HG02759 (cell line): ENCODE data around the gene VAMP7.
"Not testable (repeated sequence)": the region's sequence is repeated elsewhere in the genome, so short reads cannot be mapped to it uniquely, and the experiment has no call there.

Source experiments
- ATAC-seq: cut with Tn5 transposase; IDR thresholded peaks from one replicate; pipeline ENCODE4 v1.9.1; 2021; ENCODE audit warnings: mild to moderate bottlenecking, moderate library complexity; ENCODE audit not compliant: unreplicated experiment

The VAMP7 gene

GRCh38 chrX:155900765-155901164 lies 19.6 kb downstream of the VAMP7 start:
- ATAC-seq: no peak

- not testable (repeated sequence) for ATAC-seq
Measured at GRCh38 chrX:155907661-155908060, 26.5 kb downstream of the VAMP7 start.

GRCh38 chrX:155923200-155923599 lies 42.1 kb downstream of the VAMP7 start:
- no peak for ATAC-seq

- not testable (repeated sequence) for ATAC-seq
Measured at GRCh38 chrX:155930852-155931618, 49.9 kb downstream of the VAMP7 start.

GRCh38 chrX:155938132-155938531 lies 57.0 kb downstream of the VAMP7 start:
- ATAC-seq: no peak

GRCh38 chrX:155949098-155949497 lies 68.0 kb downstream of the VAMP7 start:
- no peak for ATAC-seq

GRCh38 chrX:155951237-155951789 lies 70.2 kb downstream of the VAMP7 start:
- no peak for ATAC-seq

GRCh38 chrX:155953055-155953454 lies 71.9 kb downstream of the VAMP7 start:
- no peak for ATAC-seq

- no peak for ATAC-seq
Measured at GRCh38 chrX:155954793-155955192, 73.6 kb downstream of the VAMP7 start.

GRCh38 chrX:155956099-155956498 lies 75.0 kb downstream of the VAMP7 start:
- no peak for ATAC-seq

GRCh38 chrX:155956649-155957048 lies 75.5 kb downstream of the VAMP7 start:
- ATAC-seq: no peak

GRCh38 chrX:155957843-155958242 lies 76.7 kb downstream of the VAMP7 start:
- ATAC-seq: no peak

- no peak for ATAC-seq
Measured at GRCh38 chrX:155959018-155959587, 78.0 kb downstream of the VAMP7 start.

GRCh38 chrX:155962906-155963305 lies 81.8 kb downstream of the VAMP7 start:
- no peak for ATAC-seq

GRCh38 chrX:155966876-155967275 lies 85.7 kb downstream of the VAMP7 start:
- peak; percentile 62 for ATAC-seq

- ATAC-seq: no peak
Measured at GRCh38 chrX:155967653-155968325, 86.6 kb downstream of the VAMP7 start.

GRCh38 chrX:155968326-155968661 lies 87.1 kb downstream of the VAMP7 start:
- ATAC-seq: no peak

GRCh38 chrX:155968791-155969190 lies 87.6 kb downstream of the VAMP7 start:
- no peak for ATAC-seq

- not testable (repeated sequence) for ATAC-seq
Measured at GRCh38 chrX:155971658-155972057, 90.5 kb downstream of the VAMP7 start.

- ATAC-seq: not testable (repeated sequence)
Measured at GRCh38 chrX:155972241-155972640, 91.1 kb downstream of the VAMP7 start.

GRCh38 chrX:155983326-155983725 lies 102.2 kb downstream of the VAMP7 start:
- ATAC-seq: no peak

GRCh38 chrX:155985208-155985607 lies 104.1 kb downstream of the VAMP7 start:
- ATAC-seq: no peak
